NK-92 (cell line): ENCODE results near the gene TPRN.

ENCODE experiments used
- DNase-seq: peaks from one replicate; lab custom pipeline; 2025; ENCODE audit not compliant: unreplicated experiment; lab: John Stamatoyannopoulos, UW

The TPRN gene

DNA sequence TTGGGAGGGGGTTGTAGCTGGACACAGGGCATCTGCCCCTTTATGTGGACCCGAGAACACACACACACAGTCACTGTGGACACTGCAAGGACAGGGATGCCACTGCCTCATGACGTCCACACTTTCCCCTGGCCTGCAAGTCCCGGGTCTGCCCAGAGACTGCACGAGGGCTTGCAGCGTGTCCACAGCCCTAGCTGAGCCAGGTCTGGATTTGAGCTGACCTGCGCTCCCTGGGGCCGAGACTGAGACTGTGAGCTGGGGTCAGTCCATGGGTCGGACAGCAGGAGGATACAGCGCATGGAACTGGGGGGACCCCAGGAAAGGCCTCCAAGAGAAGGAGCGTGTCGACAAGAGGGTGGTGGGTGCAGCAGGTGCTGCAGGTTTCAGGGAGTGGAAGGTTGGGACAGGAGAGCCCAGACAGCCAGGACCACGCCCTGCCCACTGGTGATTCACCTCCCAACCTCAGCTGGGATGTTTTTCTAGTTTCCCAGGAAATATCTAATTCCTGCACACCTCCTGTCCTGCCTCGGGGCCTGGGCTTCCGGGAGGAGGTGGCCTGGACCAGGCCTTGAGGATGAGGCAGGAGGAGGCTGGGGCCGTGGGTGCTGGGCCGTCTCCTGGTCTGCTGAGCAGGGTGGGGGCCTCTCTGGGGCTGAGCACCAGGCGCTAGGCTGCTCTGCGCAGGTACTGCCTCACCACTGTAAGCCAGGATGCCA, 26.0 kb upstream of the TPRN start:
- DNase-seq, result no peak

DNA sequence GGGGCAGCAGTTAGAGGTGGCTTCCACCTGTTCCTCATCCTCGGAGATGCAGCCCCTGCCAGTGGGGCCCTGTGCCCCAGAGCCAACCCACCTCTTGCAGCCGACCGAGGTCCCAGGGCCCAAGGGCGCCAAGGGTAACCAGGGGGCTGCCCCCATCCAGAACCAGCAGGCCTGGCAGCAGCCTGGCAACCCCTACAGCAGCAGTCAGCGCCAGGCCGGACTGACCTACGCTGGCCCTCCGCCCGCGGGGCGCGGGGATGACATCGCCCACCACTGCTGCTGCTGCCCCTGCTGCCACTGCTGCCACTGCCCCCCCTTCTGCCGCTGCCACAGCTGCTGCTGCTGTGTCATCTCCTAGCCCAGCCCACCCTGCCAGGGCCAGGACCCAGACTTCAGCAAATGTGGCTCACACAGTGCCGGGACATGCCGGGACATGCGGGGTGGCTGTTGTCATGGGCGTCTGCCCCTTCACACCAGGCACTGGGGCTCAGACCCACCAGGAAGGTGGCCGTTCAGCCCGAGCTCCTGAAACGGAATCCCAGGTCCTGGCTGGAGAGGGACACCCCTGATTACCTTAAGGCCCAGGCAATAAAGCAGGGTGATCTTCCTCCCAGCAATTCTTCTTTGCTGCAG, 25.3 kb upstream of the TPRN start:
- DNase-seq, result no peak

DNA sequence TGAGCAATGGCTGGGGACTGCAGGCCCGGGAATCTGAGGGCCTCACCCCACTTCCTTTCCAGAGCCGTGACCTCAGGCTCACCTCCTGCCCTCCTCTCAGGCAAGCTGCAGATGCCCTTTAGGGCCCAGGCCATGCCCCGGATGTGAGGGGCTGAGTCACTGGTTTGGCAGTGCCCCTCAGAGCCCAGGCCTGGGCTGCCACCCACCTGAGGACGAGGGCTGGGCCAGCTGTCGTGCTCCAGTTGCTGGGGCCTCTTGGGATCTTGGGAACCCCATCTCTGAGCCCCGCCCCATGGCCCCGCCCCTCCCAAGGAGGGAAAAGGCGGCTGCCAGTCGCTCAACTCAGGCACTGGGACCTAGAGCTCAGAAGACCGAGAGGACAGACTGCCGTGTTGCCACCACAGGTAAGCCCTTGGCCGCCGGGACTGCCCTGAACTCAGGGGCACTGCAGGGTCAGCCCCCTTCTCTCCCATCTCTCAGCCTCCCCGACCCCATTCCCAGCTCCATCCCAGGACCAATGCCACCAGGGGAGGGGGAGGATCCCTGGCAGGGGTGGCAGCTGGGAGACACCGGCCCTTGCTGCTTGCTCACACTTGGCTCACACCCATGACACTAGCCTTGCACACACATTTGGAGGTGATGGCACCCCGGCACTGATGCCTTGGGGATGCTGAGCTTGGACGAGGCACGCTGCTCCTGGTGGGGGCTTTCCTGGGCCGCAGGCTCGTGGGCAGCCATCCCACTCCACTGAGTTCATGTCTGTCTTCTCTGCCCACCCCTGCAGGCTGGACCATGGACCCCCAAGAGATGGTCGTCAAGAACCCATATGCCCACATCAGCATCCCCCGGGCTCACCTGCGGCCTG, 24.5 kb upstream of the TPRN start, which contains the start of gene CYSRT1:
TSS of gene CYSRT1 (plus strand) at position 345 of the 865 bp plus-strand sequence. CDS start at position 793, 448 bp downstream.
- DNase-seq, result no peak

DNA sequence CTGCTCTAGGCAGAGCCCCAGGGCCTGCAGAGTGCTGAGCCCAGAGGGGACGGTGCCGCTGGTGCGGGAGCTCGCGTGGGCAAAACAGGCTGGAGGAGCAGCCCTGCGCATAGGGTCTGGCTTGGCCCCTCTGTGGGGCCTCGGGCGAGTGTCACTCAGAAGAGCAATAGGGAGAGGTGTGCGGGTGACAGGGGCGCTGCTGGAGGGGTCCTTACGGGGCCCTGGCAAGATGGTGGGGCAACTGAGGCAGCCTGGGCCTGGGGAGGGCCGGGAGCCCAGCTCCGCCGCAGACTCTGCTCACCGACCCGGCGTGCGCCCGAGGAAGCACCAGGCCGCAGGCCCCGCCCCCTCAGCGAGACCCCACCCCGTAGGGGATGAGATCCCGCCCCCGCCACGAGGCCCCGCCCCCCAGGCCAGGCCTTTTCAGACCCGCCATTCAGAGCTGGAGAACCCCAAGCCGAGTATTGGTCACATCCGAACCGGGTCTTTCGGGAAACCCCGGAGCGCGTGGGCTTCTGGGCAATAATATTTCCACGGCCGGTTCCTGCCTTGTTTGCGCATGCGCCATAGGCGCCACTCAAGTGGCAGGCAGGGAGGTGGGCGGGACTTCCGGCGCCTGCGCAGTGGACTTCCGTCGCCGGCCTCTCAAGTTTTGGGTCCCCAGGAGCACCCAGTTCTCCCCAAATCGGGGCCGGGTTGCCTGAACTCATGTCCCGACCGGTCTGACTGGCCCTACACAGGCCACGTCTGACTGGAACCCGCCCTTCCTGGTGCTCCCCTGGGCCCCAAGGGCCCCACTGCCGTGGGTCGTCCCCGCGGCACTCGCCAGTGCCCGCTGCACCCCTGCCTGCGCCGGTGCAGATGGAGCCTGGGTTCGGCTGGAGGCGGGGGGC, 22.8 kb upstream of the TPRN start:
- peak; percentile 95 for DNase-seq

DNA sequence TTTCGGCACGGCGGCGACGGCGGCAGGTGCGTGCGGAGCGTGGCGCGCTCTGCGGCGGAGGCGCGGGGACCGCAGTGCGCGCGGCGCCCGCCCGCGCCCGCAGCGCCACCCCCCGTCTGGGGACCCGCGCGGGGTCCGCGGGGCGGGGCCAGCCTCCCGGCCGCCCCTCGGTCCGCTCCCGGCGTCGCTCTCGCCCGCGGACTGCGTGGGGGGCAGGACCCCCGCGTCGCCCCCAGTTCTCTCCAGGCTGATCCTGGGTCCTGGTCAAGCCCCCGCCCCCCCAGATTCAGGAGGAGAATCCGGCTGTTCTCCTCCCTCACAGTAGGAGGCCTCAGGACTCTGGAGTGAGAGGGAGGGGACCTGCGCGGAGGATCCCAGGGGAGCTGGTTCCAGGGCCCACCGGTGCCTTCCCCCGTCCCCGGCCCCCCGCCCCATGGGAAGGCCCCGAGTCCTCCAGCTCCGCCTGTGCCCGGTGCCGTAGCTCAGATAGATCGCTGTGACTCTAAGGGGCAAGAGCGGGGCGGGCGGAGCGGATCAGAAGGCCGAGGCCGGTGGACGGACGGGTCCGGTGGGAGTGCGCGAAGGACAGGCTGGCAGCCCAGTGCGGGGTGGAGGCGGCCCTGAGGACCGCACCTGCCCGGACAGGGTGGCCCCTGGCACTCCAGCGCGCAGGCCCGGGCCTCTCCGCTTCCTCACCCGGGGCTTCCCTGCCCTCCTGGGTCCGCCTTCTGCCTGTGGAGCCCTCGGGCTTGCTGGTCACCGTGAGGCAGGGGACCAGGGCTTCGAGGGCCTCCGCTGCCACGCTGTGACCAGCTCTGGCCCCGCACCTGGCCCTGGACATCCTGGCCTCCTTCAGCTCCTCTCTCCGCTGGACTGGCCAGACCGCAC, 21.9 kb upstream of the TPRN start, which contains the start of gene RNF208:
TSS of gene RNF208 (minus strand) at position 51 of the 888 bp plus-strand sequence. CDS start 1,028 bp downstream, outside the sequence.
- DNase-seq, result no peak

DNA sequence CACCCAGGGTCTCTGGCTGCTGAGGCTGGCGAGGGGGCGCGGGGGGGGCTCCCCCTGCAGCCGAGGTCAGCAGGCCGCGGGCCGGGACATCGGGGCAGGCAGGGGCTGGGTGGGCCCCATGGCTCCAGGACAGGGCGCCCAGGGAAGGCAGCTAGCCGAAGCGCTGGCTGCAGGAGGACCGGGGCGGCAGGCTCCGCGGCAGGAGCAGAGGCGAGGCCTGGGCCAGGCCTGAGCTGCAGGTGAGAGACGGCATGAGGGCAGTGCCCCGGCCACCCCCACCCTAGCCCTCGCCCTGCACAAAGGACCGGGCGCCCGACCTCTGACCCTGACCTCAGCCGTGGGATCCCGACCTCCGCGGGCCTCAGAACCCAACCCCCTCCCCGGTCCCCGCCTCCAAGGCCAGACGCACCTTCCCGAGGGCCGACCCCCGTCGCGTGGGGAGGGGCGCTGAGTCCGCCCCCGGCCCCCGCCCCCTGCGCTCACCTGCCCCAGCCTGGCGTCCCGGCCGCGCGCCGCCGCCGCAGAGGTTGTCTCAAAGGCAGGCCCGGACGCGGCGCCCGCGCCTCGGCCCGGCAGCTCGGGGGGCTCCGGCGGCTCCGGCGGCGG, 21.1 kb upstream of the TPRN start:
- no peak for DNase-seq

DNA sequence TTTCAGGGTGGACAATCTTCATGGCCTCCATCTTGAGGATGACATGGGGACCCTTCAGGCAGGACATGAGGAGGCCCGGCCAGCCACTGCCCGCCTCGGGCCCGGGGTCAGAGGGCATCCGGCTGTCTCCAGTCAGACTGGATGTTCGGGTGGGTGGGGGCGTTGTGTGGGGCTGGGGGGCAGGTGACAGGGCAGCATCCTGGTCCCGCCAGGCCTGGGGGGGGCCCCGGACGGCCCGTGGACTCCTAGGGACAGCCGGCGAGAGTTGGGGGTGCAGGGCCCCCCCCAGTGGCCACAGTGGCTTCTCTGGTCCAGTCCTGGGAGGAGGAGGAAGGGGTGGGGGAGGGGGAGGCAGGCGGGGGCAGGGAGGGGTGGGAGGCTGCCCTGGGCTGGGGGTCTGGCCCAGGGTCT, 20.6 kb upstream of the TPRN start:
- no peak for DNase-seq

DNA sequence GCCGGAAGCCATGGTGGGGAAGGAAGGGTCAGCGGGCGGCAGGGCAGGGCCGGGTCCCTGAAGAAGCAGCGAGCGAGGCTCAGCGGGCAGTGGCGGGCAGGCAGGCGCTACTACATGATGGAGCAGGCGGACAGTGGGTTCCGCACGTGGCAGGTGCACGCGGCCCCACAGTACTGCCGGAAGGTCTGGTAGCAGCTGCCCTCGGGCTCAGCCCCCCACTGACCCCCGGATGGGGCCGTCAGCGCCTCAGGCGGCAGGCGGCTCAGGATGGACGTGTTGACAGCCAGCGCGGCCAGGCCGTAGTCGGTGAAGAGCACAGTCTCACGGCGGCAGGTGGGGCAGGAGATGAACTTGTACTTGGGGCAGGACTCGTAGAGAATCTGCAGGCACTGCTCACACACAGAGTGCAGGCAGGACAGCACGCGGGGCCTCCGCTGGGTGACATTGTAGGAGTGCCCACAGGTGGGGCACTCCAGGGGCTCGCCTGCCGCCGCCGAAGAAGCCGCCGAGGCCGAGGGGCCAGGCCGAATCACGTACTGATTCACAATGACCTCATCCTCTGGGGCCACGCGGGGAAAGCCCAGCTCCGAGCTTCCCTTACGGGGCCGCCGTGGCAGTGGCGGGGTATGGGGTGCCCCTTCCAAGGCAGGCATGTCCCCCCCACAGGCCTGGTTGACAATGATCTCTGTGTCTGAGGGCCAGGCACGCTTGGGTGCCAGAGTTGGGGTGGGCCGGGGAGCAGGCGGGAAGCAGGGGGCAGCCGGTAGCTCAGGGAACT, 20.0 kb upstream of the TPRN start:
- no peak for DNase-seq

DNA sequence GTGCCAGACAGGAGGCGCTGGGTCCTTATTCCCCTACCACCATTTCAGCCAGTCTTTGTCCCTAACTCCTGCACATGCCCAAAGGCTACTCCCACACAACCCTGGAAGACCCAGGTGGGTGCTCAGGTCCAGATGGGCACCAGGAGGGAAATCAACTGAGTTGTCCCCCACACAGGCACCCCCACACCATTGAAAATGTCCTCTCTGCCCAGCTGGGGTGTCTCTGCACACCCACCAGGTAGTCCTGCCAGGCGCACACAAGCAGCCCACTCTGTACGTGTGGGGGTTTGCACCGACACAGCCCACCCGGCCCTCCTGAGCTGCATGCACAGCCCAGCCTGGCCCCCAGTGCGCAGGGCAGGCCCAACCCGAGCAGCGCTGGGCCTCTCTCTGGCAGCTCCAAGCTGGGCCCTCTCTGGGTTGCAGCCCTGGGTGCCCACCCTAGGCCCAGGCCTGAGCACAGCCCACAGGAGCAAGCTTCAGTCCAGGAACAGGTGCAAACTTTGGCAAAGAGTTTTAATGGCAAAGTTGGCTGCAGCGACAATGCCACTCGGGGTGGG, 19.3 kb upstream of the TPRN start:
- no peak for DNase-seq

DNA sequence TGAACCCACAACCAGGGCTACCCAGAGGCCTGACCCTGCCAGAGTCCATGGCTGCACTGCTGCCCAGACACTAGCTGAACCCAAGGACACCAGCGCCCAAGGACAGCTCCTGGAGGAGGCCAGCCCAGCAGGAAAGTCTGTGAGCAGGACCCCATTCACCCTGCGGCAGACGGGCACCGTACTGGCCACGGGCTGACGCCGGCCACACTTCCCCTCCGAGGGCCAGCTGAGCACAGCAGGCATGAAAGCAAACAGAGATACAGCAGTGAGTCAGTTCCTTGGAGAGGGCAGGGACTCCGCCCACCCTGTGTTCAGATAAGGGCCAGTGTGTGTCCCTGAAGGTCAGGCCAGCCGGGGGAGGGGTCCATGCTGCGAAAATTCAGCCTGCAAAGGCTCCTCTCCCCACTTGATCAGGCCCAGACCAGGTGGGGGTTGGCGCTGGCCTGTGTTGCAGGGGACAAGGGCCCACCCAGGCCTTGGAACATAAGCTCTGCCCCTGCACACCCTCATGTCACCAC, 18.3 kb upstream of the TPRN start:
- no peak for DNase-seq

DNA sequence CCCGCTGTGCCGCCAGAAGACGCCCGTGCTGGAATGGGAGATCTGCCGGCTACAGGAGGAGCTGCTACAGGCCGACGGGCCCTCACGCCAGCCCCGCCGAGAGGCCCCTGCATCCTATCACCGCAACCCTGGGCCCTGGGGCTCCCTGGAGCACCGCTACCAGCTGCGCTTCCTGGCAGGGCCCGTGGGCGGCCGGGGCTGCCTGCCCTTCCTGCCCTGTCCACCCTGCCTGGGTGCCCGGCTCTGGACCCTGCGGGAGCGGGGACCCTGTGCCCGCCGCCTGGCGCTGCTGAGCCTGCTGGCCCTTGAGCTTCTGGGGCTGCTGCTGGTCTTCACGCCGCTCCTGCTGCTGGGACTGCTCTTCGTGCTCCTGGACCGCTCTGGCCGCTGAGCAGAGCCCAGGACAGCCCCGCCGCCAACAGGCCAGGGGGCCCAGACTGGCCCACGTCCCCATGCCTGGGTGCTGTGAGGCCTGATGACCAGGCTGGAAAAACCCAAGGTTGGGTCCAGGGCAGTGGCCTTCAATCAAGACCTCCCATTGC, 17.7 kb upstream of the TPRN start:
- DNase-seq, result no peak

DNA sequence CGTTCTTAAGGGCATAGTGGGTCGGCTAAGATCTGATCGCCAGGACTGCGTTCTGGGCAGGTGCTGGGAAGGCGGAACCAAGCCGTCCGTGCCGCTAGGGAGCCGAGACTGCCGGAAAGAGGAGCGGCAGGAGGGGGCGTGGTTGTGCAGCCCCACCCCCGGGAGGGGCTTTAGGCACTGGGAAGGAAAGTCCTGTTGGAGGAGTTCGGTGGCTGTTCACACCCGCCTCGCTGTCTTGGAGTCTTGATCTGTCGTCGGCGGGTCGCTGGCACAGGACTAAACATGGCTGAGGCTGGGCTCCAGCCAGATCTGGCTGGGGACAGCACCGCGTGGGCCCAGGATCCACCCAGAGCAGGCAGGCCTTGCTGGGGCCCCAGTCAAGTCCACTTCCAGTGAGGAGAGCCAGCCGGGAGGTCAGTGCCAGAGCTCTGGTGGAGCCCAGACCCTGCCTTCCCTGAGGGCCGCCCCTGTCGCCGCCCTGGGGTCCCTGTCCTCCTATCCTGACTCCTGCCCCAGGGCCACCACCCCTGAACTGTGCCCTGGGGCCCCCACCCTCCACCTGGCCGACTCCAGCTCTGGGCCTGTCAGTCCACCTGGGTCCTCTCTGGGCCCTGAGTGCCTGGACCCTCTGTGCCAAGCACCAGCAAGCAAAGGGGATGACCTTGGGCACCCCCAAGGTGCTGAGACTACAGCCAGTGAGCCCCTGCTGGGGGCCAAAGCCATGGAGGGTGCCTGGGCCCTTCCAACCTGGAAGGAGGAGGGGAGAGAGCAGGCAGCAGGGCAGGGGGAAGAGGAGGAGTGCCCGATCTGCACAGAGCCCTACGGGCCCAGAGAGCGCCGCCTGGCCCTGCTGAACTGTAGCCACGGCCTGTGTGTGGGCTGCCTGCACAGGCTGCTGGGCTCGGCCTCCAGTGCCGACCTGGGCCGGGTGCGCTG, 17.0 kb upstream of the TPRN start:
- no peak for DNase-seq

DNA sequence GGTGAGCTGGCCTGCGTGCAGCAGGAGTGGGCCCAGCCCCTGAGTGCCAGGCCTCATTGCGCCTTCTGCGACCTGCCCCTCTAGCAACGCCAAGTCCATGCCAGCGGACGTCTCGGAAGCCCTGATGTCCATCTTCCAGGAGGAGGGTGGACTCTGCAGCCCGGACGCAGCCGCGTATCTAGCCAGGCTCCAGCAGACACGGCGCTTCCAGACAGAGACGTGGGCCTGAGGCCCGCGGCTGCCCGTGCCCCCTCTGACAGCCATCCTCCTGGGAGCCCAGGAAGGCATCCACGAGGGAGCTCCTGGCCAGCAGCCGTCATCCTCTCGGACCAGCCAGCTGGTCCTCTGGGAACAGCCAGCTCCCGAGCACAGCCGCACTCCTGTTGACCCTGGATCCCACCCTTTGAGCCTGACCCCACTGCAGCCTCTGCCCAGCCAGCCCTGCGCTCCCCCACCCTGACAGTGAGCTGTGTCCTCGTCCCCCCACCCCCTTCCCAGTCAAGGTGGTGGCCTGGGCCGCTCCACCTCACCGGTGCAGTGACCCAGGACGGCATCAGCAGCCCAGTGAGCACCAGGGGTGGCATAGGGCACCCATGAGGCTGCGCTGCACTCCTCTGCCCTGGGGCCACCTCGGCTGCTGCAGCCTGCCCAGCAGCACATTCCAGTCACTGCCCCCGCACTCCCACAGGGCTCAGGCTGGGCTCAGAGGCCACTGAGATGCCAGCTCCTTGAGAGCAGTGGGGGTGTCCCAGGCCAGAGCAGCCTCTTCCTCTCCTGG, 15.8 kb upstream of the TPRN start:
- DNase-seq, result no peak

DNA sequence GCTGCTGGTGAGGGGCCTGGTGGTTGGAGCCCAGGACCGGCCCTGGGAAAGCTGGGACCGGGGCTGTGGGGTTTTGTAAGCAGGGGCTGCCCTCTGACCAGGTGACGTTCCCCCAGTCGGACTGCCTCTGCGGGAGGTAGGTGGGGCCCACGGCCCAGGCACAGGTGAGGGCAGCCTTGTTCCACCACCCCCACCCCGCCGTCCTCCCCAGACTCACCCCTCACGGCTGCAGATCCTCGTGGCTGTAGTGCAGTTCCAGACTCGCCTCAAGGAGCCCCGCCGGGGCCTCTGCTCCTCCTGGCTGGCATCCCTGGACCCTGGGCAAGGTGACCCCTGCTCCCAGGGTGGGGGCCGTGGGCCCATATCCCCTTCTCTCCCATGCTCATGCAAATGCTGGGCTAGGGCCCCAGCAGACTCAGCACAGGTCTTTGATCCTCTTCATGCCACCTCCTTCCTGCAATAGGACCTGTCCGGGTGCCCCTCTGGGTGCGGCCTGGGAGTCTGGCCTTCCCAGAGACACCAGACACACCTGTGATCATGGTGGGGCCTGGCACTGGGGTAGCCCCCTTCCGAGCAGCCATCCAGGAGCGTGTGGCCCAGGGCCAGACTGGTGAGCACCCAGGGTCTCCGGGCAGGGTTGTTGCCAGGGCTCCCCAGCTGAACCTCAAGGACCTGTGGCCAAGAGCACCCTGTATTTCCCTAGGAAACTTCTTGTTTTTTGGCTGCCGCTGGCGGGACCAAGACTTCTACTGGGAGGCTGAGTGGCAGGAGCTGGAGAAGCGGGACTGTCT, 14.8 kb upstream of the TPRN start:
- DNase-seq, result no peak

DNA sequence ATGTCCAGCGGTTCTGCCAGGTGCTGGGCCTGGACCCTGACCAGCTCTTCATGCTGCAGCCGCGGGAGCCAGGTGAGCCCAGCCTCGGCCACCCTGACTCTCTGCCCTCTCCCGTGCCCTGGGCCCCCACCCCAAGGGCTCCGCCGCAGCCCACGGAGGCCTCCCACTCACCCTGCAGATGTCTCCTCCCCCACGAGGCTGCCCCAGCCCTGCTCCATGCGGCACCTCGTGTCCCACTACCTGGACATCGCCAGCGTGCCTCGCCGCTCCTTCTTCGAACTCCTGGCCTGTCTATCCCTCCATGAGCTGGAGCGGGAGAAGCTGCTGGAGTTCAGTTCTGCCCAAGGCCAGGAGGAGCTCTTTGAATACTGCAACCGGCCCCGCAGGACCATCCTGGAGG, 14.1 kb upstream of the TPRN start:
- no peak for DNase-seq
